SK-N-SH (cell line): ENCODE measurements around the gene NOTUM. TPM values are rescaled to one million over a fixed set of nuclear protein-coding genes. Genes with fewer than 3 reads are reported as not detected.

Experiments
- ELF1 ChIP-seq: IDR thresholded peaks from 2 replicates; pipeline ENCODE4 v1.4.0; 2012
- EZH2phosphoT487 ChIP-seq: fragments of 200-600 bp; sonication (generic); IDR thresholded peaks from 2 replicates; pipeline ENCODE4 v1.6.1; 2017; ENCODE audit warnings: low read depth, mixed run types, mild to moderate bottlenecking, antibody characterized with exemption, moderate library complexity, borderline replicate concordance
- FOSL2 ChIP-seq: IDR thresholded peaks from 2 replicates; pipeline ENCODE4 v1.4.0; 2012; ENCODE audit warnings: low read depth, mild to moderate bottlenecking, moderate library complexity, borderline replicate concordance
- FOXJ3 ChIP-seq: sonication (generic); formaldehyde crosslinking; IDR thresholded peaks from 2 replicates; pipeline ENCODE4 v1.5.1; 2020; ENCODE audit warnings: mild to moderate bottlenecking, missing genetic modification reagents
- FOXM1 ChIP-seq: IDR thresholded peaks from 2 replicates; pipeline ENCODE4 v1.4.0; 2012; ENCODE audit warnings: low read depth, mild to moderate bottlenecking
- GABPA ChIP-seq: IDR thresholded peaks from 2 replicates; pipeline ENCODE4 v1.4.0; 2012; ENCODE audit warnings: low read depth, mild to moderate bottlenecking
- JUND ChIP-seq: IDR thresholded peaks from 2 replicates; pipeline ENCODE4 v1.4.0; 2012
- NFIC ChIP-seq: IDR thresholded peaks from 2 replicates; pipeline ENCODE4 v1.4.0; 2012; ENCODE audit warnings: borderline replicate concordance
- POLR2AphosphoS5 ChIP-seq: IDR thresholded peaks from 2 replicates; pipeline ENCODE4 v1.6.1; 2012; ENCODE audit warnings: low read depth, low read length
- RAD21 ChIP-seq: IDR thresholded peaks from 2 replicates; pipeline ENCODE4 v1.6.1; 2012; ENCODE audit warnings: mild to moderate bottlenecking, low read length
- RCOR1 ChIP-seq: fragments of 150-350 bp; IDR thresholded peaks from 2 replicates; pipeline ENCODE4 v1.6.1; 2017; ENCODE audit warnings: antibody characterized with exemption, low read length
- RFX5 ChIP-seq: IDR thresholded peaks from 2 replicates; pipeline ENCODE4 v1.6.1; 2012; ENCODE audit warnings: mild to moderate bottlenecking, improper control_type of control experiment, low read length
- RXRA ChIP-seq: IDR thresholded peaks from 2 replicates; pipeline ENCODE4 v1.4.0; 2012; ENCODE audit warnings: low read depth, mild to moderate bottlenecking, borderline replicate concordance
- TEAD4 ChIP-seq: IDR thresholded peaks from 2 replicates; pipeline ENCODE4 v1.4.0; 2012; ENCODE audit warnings: mild to moderate bottlenecking, borderline replicate concordance; ENCODE audit not compliant: insufficient read depth
- polyA plus RNA-seq, 3 experiments: library from polyadenylated mRNA; depleted of rRNA; stranded (reverse); fragments of >200 nt; gene quantifications; 2 replicates each; pipeline ENCODE4 v1.2.3, GENCODE V29; 2012
- TF ChIP-seq, protein P1 (sequence below): IDR thresholded peaks from 2 replicates; pipeline ENCODE4 v1.6.1; 2012; ENCODE audit warnings: mild to moderate bottlenecking, low read depth, low read length, moderate library complexity
- TF ChIP-seq, protein P2 (sequence below): fragments of 150-350 bp; IDR thresholded peaks from 2 replicates; pipeline ENCODE4 v1.6.1; 2017; ENCODE audit warnings: antibody characterized with exemption, low read length, low read depth, borderline replicate concordance
- TF ChIP-seq, protein P3 (sequence below): IDR thresholded peaks from 2 replicates; pipeline ENCODE4 v1.4.0; 2012; ENCODE audit warnings: low read depth

Gene NOTUM
- polyA plus RNA-seq, 1 of the 3 experiments (the other 2 are of a cell fraction), result 0.33 TPM

DNA sequence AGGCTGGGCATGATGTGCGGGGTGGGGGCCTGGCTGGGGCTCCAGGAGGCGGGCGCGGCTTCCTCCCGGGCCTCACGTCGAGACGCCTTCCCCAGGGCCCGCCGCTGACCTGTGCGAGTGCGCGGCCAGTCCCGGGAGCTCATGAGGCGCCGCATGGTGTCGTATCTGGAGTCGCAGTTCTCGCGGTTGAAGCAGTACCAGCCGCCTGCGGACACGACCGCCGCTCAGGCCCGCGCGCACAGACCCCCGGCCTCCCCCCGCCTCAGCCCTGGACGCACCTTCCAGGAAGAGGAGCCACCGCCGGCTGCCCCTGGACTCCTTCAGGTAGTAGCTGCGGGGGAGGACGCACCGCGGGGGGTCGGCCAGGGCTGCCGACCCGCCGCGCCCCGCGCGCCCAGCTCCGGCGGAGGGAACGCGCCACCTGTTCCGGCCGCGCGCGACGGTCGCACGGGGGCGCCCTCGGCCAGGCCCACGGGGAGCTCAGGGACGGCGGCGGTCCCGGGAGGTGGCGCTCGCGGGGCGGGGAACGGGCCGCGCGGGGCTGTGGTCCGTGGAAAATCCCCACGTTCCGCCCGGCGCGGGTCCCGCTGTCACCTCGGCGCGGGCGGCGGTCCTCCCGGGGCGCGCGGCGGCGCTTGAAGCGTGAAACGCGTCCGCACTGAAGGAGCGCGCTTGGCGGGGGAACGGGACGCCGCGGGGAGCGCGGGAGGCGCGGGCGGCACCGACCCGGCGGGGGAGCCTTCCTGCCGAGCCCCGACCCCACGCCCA, 1.4 kb downstream of the NOTUM start (continued):
- TF ChIP-seq, protein P1, sequence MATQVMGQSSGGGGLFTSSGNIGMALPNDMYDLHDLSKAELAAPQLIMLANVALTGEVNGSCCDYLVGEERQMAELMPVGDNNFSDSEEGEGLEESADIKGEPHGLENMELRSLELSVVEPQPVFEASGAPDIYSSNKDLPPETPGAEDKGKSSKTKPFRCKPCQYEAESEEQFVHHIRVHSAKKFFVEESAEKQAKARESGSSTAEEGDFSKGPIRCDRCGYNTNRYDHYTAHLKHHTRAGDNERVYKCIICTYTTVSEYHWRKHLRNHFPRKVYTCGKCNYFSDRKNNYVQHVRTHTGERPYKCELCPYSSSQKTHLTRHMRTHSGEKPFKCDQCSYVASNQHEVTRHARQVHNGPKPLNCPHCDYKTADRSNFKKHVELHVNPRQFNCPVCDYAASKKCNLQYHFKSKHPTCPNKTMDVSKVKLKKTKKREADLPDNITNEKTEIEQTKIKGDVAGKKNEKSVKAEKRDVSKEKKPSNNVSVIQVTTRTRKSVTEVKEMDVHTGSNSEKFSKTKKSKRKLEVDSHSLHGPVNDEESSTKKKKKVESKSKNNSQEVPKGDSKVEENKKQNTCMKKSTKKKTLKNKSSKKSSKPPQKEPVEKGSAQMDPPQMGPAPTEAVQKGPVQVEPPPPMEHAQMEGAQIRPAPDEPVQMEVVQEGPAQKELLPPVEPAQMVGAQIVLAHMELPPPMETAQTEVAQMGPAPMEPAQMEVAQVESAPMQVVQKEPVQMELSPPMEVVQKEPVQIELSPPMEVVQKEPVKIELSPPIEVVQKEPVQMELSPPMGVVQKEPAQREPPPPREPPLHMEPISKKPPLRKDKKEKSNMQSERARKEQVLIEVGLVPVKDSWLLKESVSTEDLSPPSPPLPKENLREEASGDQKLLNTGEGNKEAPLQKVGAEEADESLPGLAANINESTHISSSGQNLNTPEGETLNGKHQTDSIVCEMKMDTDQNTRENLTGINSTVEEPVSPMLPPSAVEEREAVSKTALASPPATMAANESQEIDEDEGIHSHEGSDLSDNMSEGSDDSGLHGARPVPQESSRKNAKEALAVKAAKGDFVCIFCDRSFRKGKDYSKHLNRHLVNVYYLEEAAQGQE, result no peak
- TF ChIP-seq FOSL2 (no peak), RFX5 (no peak; the same call in 1 of the 2 replicates), RAD21 (peak; percentile 92), RXRA (no peak), TEAD4 (no peak), ELF1 (no peak), NFIC (no peak), RCOR1 (no peak), FOXM1 (no peak), POLR2AphosphoS5 (no peak), GABPA (no peak), JUND (no peak), EZH2phosphoT487 (no peak), FOXJ3 (CRISPR knock-in tag) (no peak)
- TF ChIP-seq, protein P2, sequence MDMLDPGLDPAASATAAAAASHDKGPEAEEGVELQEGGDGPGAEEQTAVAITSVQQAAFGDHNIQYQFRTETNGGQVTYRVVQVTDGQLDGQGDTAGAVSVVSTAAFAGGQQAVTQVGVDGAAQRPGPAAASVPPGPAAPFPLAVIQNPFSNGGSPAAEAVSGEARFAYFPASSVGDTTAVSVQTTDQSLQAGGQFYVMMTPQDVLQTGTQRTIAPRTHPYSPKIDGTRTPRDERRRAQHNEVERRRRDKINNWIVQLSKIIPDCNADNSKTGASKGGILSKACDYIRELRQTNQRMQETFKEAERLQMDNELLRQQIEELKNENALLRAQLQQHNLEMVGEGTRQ, result no peak
- TF ChIP-seq, protein P3, sequence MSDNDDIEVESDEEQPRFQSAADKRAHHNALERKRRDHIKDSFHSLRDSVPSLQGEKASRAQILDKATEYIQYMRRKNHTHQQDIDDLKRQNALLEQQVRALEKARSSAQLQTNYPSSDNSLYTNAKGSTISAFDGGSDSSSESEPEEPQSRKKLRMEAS, result peak; percentile 55; the same call in 1 of the 2 replicates
